Left kidney (tissue), 2 donors: Measurements from ENCODE around the gene PPCDC. TPM values are rescaled to one million over a fixed set of nuclear protein-coding genes. Genes with fewer than 3 reads are reported as not detected.

Source experiments
- DNase-seq: peaks from one replicate; pipeline ENCODE4 v3.0.0-alpha.2; 2013
- polyA plus RNA-seq: library from polyadenylated mRNA; unstranded; fragments of 120-200 nt; gene quantifications from one replicate; pipeline ENCODE4 v1.2.1, GENCODE V29; 2013; ENCODE audit not compliant: insufficient read length

Gene PPCDC
- polyA plus RNA-seq, 1 donor, result 13.3 TPM

- DNase-seq, result no peak
Observed at GRCh38 chr15:75008629-75009326, 14.6 kb upstream of the PPCDC start.

GRCh38 chr15:75016431-75016830 lies 7.0 kb upstream of the PPCDC start:
- no peak for DNase-seq

GRCh38 chr15:75019916-75020315 lies 3.5 kb upstream of the PPCDC start:
- DNase-seq, result no peak

GRCh38 chr15:75021341-75021740 lies 2.0 kb upstream of the PPCDC start:
- DNase-seq, result no peak

GRCh38 chr15:75022783-75023180 lies 608 bp upstream of the PPCDC start:
- no peak for DNase-seq

- no peak for DNase-seq
Observed at GRCh38 chr15:75023872-75024636, 664 bp downstream of the PPCDC start.

GRCh38 chr15:75025107-75025506 lies 1.7 kb downstream of the PPCDC start:
- DNase-seq, result no peak

GRCh38 chr15:75025548-75026260 lies 2.3 kb downstream of the PPCDC start:
- DNase-seq, result no peak

GRCh38 chr15:75027551-75027950 lies 4.2 kb downstream of the PPCDC start:
- DNase-seq, result no peak

GRCh38 chr15:75028991-75029377 lies 5.6 kb downstream of the PPCDC start:
- no peak for DNase-seq

- DNase-seq, result peak; percentile 76
Observed at GRCh38 chr15:75029378-75030022, 6.1 kb downstream of the PPCDC start.

GRCh38 chr15:75030023-75030413 lies 6.6 kb downstream of the PPCDC start:
- DNase-seq, result no peak

GRCh38 chr15:75030424-75030823 lies 7.0 kb downstream of the PPCDC start:
- DNase-seq, result no peak

GRCh38 chr15:75031848-75032247 lies 8.5 kb downstream of the PPCDC start:
- no peak for DNase-seq

- no peak for DNase-seq
Observed at GRCh38 chr15:75032395-75032794, 9.0 kb downstream of the PPCDC start.

GRCh38 chr15:75033809-75034208 lies 10.4 kb downstream of the PPCDC start:
- no peak for DNase-seq

GRCh38 chr15:75034615-75035014 lies 11.2 kb downstream of the PPCDC start:
- DNase-seq, result no peak

GRCh38 chr15:75036212-75036616 lies 12.8 kb downstream of the PPCDC start:
- no peak for DNase-seq

GRCh38 chr15:75037685-75038084 lies 14.3 kb downstream of the PPCDC start:
- no peak for DNase-seq

- DNase-seq, result no peak
Observed at GRCh38 chr15:75038231-75038630, 14.8 kb downstream of the PPCDC start.

GRCh38 chr15:75042730-75043508 lies 19.5 kb downstream of the PPCDC start:
- no peak for DNase-seq
